HK-2 (cell line): Measurements from ENCODE around the gene CLEC16A.
A peak's percentile ranks its signal among the peaks of the same experiment; 100 is the strongest.

ENCODE experiments used
- DNase-seq: peaks from one replicate; pipeline ENCODE4 v3.0.0-alpha.2; 2018; ENCODE audit not compliant: unreplicated experiment

CLEC16A gene, protein sequence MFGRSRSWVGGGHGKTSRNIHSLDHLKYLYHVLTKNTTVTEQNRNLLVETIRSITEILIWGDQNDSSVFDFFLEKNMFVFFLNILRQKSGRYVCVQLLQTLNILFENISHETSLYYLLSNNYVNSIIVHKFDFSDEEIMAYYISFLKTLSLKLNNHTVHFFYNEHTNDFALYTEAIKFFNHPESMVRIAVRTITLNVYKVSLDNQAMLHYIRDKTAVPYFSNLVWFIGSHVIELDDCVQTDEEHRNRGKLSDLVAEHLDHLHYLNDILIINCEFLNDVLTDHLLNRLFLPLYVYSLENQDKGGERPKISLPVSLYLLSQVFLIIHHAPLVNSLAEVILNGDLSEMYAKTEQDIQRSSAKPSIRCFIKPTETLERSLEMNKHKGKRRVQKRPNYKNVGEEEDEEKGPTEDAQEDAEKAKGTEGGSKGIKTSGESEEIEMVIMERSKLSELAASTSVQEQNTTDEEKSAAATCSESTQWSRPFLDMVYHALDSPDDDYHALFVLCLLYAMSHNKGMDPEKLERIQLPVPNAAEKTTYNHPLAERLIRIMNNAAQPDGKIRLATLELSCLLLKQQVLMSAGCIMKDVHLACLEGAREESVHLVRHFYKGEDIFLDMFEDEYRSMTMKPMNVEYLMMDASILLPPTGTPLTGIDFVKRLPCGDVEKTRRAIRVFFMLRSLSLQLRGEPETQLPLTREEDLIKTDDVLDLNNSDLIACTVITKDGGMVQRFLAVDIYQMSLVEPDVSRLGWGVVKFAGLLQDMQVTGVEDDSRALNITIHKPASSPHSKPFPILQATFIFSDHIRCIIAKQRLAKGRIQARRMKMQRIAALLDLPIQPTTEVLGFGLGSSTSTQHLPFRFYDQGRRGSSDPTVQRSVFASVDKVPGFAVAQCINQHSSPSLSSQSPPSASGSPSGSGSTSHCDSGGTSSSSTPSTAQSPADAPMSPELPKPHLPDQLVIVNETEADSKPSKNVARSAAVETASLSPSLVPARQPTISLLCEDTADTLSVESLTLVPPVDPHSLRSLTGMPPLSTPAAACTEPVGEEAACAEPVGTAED

DNA sequence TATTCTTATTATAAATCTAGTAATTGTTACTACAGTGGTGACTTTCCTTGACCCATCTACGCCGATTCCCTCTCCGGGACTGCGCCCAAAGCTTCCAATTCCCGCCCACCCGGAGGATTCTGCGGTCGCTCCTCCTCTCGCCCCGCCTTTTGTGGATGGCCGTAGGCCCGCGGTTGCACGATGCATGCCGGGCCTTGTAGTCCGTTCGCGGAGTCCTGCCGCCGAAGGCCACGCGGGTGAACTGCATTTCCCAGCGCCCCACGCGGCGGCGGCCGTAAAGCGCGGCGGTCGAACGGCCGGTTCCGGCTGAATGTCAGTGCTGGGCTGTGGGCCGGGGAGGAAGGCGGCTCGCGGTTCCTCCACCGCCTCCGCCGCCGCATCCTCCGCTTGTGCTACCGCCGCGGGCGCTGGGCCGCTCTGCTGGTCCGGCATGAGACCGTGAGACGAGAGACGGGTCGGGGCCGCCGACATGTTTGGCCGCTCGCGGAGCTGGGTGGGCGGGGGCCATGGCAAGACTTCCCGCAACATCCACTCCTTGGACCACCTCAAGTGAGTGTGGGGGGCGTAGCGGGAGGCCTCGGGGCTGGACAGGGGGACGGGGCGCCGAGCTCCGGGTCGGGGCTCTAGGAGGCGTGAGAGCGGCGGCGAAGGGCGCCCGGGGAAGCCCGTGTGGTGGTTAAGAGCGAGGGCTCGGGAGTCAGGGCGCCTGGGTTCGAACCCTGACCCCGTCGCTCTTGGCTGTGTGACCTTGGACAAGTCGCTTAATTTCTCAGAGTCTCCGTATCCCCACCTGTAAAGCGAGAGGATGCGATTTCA, at the start of gene CLEC16A:
Gene CLEC16A, plus strand, starts transcription at position 316 of the 816 bp plus-strand sequence. Its CDS starts 154 bp downstream, at position 470.
- DNase-seq, result peak; percentile 93

DNA sequence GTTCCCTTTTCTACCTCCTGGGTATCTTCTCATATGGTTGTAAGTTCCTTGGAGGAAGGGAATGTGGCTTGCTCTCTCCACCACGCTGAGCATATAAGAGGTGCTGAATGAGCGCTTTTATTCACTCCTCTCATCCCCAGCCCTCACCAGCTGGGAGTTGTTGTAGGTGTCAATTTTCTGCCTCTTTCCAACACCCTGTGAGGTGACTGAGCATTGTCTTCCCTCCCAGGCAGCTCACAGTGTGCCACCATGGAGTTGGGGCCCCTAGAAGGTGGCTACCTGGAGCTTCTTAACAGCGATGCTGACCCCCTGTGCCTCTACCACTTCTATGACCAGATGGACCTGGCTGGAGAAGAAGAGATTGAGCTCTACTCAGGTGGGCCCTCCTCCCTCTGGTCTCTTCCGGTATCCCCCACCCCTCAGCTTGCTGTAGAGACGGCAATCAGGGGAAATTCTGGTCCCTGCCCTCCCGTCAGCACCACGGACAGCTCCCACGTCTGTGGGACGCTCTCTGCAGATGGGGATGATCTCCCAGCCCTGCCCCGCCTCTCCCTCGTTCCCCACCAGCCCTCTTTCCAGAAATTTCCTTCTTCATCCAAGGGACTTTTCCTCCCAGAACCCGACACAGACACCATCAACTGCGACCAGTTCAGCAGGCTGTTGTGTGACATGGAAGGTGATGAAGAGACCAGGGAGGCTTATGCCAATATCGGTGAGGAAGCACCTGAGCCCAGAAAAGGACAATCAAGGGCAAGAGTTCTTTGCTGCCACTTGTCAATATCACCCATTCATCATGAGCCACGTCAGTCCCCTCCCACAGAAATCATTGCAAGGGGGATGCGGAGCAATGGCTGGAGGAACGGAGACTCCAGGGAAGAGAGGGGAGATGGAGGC, 49.1 kb upstream of the CLEC16A start:
- DNase-seq, result peak; percentile 21

DNA sequence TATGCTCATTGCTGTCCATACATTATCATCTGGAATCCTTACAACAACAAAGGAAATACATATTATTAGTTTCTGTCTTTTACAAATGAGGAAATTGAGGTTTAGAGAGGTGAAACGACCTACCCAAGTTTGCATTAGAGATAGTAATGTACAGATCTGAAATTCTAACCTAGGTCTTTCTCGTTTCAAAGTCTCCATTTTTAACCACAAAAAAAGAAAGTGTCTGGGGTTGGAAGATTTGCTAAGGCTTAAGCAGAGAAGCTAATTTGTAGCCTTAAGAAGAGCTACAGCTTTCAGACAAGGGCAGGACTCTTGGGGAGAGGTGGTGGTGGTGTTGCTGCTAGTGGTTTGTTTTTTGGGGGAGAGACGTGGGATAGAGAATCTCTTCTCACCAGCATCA, 48.2 kb upstream of the CLEC16A start:
- DNase-seq, result no peak

DNA sequence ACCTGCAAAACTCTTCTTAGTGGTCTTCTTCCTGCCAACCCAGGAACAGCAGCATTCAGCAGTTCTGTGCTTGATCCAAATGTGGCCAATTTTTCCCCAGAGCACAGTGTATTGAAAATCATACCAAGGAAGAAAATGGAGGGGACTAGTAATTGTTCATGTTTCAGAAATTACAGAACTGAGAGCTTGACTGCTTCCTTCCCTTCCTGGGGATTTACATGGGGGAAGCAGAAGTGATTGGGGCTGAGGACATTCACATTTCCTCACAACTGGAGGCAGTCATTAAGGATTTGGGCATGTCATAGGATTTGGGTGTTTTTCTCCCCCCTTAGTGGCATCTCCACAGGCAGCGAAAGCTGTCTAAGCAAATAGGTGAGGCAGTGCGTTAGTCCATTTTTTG, 47.6 kb upstream of the CLEC16A start:
- DNase-seq, result no peak

DNA sequence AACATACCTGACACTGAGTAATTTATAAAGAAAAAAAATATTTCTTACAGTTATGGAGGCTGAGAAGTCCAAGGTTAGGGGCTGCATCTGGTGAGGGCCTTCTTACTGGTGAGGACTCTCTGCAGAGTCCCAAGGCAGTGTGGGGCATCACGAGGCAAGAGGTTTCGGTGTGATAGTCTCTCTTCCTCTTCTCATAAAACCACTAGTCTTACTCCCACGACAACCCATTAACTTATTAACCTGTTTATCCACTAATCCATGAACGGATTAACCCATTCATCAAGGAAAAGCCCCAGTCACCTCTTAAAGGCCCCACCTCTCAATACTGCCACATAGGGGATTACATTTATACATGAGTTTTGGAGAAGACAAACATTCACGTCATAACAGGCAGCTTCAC, 47.2 kb upstream of the CLEC16A start:
- no peak for DNase-seq

DNA sequence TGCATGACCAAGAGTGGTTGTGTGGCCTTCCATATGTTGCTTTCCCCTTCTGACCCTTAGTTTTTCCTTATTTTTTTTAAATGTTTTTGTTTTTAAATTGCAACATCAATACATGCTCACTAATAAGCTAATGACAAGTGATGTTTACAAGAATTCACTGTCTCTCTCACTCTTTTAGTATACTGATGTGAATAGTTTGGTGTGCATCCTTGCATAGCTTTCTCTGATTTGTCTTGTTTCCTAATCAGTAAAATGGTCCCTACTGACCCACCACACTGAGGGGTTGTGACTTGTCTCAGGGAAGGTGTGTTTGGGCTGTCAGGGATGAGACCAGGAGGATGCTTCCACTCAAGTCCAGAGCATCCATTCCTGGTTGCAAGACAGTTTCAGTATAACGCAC, 41.4 kb upstream of the CLEC16A start:
- no peak for DNase-seq

DNA sequence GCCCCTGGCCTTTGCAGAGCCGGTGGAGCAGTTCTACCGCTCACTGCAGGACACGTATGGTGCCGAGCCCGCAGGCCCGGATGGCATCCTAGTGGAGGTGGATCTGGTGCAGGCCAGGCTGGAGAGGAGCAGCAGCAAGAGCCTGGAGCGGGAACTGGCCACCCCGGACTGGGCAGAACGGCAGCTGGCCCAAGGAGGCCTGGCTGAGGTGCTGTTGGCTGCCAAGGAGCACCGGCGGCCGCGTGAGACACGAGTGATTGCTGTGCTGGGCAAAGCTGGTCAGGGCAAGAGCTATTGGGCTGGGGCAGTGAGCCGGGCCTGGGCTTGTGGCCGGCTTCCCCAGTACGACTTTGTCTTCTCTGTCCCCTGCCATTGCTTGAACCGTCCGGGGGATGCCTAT, 37.9 kb upstream of the CLEC16A start:
- no peak for DNase-seq

DNA sequence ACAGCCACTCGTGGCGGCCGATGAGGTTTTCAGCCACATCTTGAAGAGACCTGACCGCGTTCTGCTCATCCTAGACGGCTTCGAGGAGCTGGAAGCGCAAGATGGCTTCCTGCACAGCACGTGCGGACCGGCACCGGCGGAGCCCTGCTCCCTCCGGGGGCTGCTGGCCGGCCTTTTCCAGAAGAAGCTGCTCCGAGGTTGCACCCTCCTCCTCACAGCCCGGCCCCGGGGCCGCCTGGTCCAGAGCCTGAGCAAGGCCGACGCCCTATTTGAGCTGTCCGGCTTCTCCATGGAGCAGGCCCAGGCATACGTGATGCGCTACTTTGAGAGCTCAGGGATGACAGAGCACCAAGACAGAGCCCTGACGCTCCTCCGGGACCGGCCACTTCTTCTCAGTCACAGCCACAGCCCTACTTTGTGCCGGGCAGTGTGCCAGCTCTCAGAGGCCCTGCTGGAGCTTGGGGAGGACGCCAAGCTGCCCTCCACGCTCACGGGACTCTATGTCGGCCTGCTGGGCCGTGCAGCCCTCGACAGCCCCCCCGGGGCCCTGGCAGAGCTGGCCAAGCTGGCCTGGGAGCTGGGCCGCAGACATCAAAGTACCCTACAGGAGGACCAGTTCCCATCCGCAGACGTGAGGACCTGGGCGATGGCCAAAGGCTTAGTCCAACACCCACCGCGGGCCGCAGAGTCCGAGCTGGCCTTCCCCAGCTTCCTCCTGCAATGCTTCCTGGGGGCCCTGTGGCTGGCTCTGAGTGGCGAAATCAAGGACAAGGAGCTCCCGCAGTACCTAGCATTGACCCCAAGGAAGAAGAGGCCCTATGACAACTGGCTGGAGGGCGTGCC, 37.2 kb upstream of the CLEC16A start:
- DNase-seq, result no peak

DNA sequence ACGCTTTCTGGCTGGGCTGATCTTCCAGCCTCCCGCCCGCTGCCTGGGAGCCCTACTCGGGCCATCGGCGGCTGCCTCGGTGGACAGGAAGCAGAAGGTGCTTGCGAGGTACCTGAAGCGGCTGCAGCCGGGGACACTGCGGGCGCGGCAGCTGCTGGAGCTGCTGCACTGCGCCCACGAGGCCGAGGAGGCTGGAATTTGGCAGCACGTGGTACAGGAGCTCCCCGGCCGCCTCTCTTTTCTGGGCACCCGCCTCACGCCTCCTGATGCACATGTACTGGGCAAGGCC, 36.7 kb upstream of the CLEC16A start:
- no peak for DNase-seq

DNA sequence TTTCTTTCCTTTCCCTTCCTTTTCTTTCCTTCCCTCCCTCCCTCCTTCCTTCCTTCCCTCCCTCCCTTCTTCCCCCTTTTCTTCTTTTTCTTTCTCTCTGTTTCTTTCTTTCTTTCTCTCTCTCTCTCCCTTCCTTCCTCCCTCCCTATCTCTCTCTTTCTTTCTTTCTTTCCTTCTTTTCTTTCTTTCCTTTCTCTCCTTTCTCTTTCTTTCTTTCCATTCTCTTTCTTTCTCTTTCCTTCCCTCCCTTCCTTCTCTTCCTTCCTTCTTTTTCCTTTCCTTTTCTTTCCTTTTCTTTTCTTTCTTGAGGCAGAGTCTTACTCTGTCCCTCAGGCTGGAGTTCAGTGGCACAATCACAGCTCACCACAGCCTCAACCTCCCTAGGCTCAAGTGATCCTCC, 33.1 kb upstream of the CLEC16A start:
- no peak for DNase-seq

DNA sequence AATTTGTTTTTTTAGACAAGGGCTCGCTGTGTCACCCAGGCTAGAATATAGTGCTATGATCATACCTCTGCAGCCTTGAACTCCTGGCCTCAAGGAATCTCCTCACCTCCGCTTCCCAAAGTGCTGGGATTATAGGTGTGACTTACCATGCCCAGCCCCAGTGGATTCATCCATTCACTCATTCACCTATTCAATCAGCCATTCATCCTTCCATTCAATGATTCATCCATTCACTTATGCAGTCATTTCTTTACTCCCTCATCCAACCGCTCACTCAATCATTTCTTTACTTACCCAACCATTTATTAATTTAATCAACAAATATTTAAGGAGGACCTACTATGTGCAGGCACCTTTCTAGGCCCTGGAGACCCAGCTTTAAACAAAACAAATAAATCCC, 27.8 kb upstream of the CLEC16A start:
- DNase-seq, result no peak

DNA sequence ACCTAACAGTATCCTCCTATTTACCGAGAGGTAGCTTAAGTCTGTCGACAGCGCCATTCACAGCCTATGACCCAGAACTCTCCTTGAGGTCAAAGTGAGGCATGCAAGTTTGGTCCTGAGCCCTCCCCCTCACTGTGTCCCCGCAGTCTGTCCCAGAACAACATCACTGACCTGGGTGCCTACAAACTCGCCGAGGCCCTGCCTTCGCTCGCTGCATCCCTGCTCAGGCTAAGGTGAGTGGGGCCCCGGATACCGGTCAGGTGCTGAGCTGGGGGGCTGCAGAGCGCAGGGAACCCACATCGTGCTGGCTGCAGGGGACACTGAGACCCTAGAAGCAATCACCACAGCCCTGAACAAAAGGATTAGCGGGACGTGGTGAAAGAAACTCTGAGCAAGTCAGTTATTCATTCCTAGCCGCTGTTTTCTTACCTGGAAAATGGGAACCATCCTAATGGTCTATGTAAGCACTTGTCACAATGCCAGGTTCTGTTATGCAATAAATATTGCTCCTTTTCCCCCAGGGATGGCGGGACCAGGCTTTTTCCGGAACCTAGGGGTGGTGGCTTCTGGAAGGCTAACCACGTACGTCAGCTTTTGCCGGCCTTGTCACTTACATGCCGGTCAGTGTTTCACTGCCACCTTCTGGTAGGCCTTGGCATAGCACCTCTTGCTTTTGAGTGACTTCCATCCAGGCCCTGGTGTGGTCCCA, 25.9 kb upstream of the CLEC16A start:
- peak; percentile 79 for DNase-seq

DNA sequence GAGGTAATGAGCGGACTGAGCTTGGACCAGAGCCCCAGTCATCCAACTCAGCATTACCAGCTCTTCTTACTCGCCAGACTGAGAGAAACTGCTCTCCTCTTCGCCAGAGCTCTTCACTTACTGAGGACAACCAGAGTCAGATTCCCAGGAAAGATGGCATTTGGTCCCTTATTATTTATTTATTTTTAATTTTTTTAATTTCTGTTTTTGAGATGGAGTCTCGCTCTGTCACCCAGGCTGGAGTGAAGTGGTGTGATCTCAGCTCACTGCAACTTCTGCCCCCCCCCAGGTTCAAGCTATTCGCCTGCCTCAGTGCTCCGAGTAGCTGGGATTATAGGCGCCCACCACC, 25.4 kb upstream of the CLEC16A start:
- DNase-seq, result no peak

DNA sequence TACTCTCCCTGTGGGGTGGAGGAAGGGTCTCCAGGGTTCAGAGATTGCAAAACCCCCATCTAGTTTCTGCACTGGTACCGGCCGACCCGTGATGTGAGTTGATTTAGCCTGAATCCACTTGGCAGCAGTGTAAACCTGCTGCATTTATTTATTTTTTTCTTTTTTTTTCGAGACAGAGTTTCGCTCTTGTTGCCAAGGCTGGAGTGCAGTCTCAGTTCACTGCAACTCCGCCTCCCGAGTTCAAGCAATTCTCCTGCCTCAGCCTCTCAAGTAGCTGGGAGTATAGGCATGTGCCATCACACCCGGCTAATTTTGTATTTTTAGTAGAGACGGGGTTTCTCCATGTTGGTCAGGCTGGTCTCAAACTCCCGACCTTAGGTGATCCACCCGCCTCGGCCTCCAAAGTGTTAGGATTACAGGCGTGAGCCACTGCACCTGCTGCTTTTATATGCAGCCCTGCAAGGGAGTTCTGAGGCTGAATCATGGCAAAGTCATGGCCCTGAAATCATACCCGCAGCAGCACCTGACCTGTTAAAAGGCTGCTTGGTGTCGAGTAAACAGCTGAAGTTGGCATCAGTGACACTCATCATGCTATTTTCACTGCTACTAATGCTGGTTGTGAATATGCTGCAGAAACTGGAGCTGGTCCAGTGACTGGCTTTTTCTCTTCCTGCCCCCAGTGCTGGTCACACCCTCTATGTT, 23.5 kb upstream of the CLEC16A start:
- DNase-seq, result no peak

DNA sequence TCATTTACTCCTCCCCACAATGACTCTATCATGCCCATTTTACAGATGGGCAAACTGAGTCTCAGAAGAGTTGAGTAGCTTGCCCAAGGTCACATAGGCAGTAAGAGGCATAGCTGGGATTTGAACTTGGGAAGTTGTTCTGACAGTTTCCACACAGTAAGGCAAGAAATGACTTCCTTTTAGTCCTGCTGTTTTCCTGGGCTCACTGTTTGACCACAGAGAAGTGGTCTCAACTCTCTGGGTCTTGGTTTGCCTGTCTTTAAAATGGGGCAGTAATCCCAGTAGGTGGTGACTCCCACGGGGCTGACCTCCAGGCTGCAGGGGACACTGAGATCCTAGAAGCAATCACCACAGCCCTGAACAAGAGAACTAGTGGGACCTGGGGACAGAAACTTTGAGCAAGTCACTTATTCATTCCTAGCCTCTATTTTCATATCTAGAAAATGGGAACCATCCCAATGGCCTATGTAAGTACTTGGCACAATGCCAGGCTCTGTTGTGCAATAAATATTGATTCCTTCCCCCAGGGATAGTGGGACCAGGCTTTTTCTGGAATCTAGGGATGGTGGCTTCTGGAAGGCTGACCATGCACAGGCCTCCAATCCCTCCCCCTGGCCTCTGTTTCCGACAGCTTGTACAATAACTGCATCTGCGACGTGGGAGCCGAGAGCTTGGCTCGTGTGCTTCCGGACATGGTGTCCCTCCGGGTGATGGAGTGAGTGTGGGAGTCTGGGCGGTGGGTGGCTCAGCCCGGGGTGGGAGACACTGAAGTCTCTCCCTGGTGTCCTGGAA, 22.6 kb upstream of the CLEC16A start:
- no peak for DNase-seq

DNA sequence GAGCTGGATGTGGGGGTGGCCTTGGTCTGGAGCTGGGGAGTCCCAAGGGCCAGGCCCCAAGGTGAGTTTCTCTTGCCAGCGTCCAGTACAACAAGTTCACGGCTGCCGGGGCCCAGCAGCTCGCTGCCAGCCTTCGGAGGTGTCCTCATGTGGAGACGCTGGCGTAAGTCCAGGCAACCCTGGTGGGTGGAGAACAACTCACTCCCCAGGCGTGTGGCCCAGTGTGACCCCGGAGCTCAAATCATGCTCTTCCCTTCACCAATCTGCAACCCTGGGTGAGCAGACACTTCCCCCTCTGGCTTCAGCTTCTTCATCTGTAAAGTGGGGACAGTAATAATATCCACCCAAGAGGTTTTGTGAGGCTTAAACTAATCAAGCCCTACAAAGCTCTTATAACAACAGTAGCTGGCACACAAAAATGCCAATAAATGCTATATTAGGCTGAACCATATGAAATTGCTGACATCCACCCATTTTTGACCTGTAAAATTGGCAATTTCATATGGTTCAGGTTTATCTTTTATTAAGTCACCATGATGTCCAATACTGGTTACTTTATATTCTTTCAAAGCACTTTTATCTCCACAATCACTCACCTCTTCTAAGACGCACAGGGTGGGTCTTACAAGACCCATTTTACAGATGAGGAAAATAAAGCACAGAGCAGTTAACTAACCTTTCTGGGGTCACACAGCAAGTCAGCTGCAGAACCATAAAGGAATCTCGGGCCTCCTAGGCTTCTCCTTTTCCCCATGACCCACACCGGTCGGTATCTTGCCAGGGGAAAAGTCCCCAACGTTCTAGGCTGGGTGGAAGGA, 21.8 kb upstream of the CLEC16A start:
- no peak for DNase-seq

DNA sequence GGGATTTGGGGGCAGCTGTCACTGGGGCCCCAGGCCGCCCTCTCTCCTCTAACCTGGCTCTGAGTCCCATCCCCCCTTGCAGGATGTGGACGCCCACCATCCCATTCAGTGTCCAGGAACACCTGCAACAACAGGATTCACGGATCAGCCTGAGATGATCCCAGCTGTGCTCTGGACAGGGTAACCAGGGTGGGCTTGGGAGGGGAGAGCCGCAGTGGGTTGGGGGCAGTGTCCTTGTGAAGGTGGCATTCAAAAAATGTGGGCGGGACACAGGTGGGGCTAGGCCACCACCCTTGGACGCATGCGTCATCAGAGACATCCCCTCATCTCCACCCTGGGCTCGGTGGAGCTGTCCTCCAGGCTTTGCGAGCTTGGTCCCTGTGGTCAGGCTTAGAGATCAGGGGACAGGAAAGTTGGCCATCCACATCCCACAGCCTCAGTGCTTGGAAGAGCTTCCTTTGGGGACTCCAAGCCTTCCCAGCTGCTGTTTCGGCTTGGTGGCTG, 21.2 kb upstream of the CLEC16A start:
- no peak for DNase-seq
